Measurements from ENCODE around the gene TWNK. TPM values are rescaled to one million over a fixed set of nuclear protein-coding genes. Genes with fewer than 3 reads are reported as not detected.
A peak's percentile ranks its signal among the peaks of the same experiment; 100 is the strongest.

Gene TWNK
- total and polyA plus RNA-seq, 11 donors: 4.7 to 9.5 (median 5.8) TPM

- Histone ChIP-seq H3K27ac (peak overlapping the region in 1 of 12 donors; percentile 84), H3K27me3 (no peaks in the 10 kb centered on the region), H3K4me1 (peaks cover 0 to 31% (median 23%) of the 10 kb centered on the region in 12 donors), H3K36me3 (peaks cover 0 to 56% (median 38%) of the 10 kb centered on the region in 9 donors), H3K4me3 (peak overlapping the region; percentile 69 to 97 (median 87)), H3K9me3 (no peaks in the 10 kb centered on the region)
- TF ChIP-seq POLR2A (IDR thresholded peaks at IDR 0.05) (no peak), CTCF (IDR thresholded peaks at IDR 0.05) (no peak)
- WGBS, 4 donors: 60 to 66% (median 62%) methylated on average over 7 to 10 of the region's 10 CpGs
- intact Hi-C loops (cut with DNase I): loop anchor here in 2 of 10 donors (5.0 kb wide), 2 partner anchors 39 to 44 kb away; partner anchors contain the start of genes PDZD7 (in 1 of the 2) and SFXN3 (in 1 of the 2)
- DNase-seq (no peak), ATAC-seq (no peak)
These were observed 823 bp downstream of the TWNK start for GRCh38 chr10:100988166-100988565.

GRCh38 chr10:100989088-100989487 is 1.7 kb downstream of the TWNK start:
- TF ChIP-seq POLR2A (IDR thresholded peaks at IDR 0.05) (no peak), CTCF (IDR thresholded peaks at IDR 0.05) (no peak)
- intact Hi-C loops (cut with DNase I): loop anchor here in 2 of 10 donors (5.0 kb wide), 2 partner anchors 38 to 43 kb away; partner anchors contain the start of genes PDZD7 (in 1 of the 2) and SFXN3 (in 1 of the 2)
- H3K27me3 ChIP-seq: no peaks in the 10 kb centered on the region
- ATAC-seq (no peak), DNase-seq (no peak)
- H3K36me3 ChIP-seq: peaks cover 0 to 55% (median 37%) of the 10 kb centered on the region in 9 donors
- WGBS, 4 donors: 85 to 93% (median 90%) methylated on average over 21 of the region's 21 CpGs
- no peaks in the 10 kb centered on the region for H3K9me3 ChIP-seq
- no peak overlapping the region for H3K4me3 ChIP-seq
- no peak overlapping the region for H3K27ac ChIP-seq
- peaks cover 0 to 31% (median 23%) of the 10 kb centered on the region in 12 donors for H3K4me1 ChIP-seq

GRCh38 chr10:100993986-100994708 is 6.8 kb downstream of the TWNK start:
- TF ChIP-seq CTCF (IDR thresholded peaks at IDR 0.05): peak; percentile 43 to 87 (median 68)
- TF ChIP-seq POLR2A (IDR thresholded peaks at IDR 0.05): no peak
- no peak overlapping the region for H3K27ac ChIP-seq
- DNase-seq (no peak), ATAC-seq (no peak)
- no peaks in the 10 kb centered on the region for H3K9me3 ChIP-seq
- 55 to 59% (median 56%) methylated on average over 10 of the region's 10 CpGs for WGBS, 4 donors
- H3K4me3 ChIP-seq: no peak overlapping the region
- no peaks in the 10 kb centered on the region for H3K27me3 ChIP-seq
- H3K36me3 ChIP-seq: peaks cover 0 to 46% (median 32%) of the 10 kb centered on the region in 9 donors
- H3K4me1 ChIP-seq: peaks cover 0 to 28% (median 14%) of the 10 kb centered on the region in 12 donors
- intact Hi-C loops (cut with DNase I): loop anchor here in 7 of 10 donors (1.0 to 10.0 kb wide), 4 partner anchors 19 to 71 kb away; partner anchors contain the start of gene KAZALD1 (in 1 of the 7)

- intact Hi-C loops (cut with DNase I): loop anchor here in 5 of 10 donors (1.0 to 10.0 kb wide), 6 partner anchors 18 to 72 kb away; partner anchors contain the start of genes KAZALD1 (in 3 of the 5), PDZD7 (in 1 of the 5) and SFXN3 (in 1 of the 5)
- Histone ChIP-seq H3K36me3 (peaks cover 0 to 36% (median 25%) of the 10 kb centered on the region in 9 donors), H3K4me3 (no peak overlapping the region), H3K4me1 (peaks cover 0 to 30% (median 13%) of the 10 kb centered on the region in 12 donors), H3K27ac (no peak overlapping the region), H3K27me3 (no peaks in the 10 kb centered on the region), H3K9me3 (no peaks in the 10 kb centered on the region)
- WGBS, 4 donors: 46 to 80% (median 69%) methylated on average over 6 of the region's 6 CpGs
- DNase-seq: no peak
- no peak for ATAC-seq
- TF ChIP-seq POLR2A (IDR thresholded peaks at IDR 0.05) (no peak), CTCF (IDR thresholded peaks at IDR 0.05) (no peak)
These were observed 7.8 kb downstream of the TWNK start for GRCh38 chr10:100995181-100995580.

Data from heart left ventricle (tissue), 16 donors.